ENCODE measurements around the gene USP35. TPM values are rescaled to one million over a fixed set of nuclear protein-coding genes. Genes with fewer than 3 reads are reported as not detected.

The USP35 gene
- total and polyA plus RNA-seq, 12 donors: 3.6 to 7.3 (median 5.2) TPM

DNA sequence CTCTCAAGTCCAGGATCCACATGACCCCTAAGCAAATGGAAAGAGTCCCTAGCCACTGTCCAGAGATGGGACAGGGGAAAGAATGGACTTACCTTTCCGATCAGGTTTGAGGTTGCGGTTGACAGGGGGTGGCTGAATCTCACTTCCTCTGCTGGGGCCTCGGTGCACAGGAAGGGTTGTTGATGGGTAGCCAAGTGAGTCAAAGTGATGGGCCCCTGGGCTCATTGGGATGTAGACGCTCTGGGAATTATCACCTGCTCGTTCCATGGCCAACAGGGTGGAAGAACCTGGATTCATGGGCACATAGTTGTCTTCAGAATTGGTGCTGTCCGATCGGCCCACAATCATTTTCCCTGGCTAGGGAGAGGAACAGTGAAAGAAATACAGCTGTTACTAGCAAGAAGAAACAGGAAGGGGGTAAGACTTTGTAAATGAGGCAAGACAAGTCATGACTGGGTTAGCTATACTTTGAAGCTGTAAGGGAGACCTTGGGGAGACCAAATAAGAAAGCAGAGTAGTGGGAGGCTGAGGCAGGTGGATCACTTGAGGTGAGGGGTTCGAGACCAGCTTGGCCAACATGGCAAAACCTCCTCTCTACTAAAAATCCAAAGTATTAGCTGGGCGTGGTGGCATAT lies 34.7 kb downstream of the USP35 start:
- intact Hi-C loops (cut with DNase I): loop anchor here in 1 of 10 donors (10.0 kb wide), 1 partner anchor 341 kb away; no protein-coding TSS in a partner anchor
- WGBS, 2 donors: 90% methylated on average over 9 of the region's 9 CpGs
- H3K4me3 ChIP-seq: no peak overlapping the region
- H3K27ac ChIP-seq: no peak overlapping the region
- H3K27me3 ChIP-seq: no peaks in the 10 kb centered on the region
- no peaks in the 10 kb centered on the region for H3K9me3 ChIP-seq
- TF ChIP-seq, protein P1, sequence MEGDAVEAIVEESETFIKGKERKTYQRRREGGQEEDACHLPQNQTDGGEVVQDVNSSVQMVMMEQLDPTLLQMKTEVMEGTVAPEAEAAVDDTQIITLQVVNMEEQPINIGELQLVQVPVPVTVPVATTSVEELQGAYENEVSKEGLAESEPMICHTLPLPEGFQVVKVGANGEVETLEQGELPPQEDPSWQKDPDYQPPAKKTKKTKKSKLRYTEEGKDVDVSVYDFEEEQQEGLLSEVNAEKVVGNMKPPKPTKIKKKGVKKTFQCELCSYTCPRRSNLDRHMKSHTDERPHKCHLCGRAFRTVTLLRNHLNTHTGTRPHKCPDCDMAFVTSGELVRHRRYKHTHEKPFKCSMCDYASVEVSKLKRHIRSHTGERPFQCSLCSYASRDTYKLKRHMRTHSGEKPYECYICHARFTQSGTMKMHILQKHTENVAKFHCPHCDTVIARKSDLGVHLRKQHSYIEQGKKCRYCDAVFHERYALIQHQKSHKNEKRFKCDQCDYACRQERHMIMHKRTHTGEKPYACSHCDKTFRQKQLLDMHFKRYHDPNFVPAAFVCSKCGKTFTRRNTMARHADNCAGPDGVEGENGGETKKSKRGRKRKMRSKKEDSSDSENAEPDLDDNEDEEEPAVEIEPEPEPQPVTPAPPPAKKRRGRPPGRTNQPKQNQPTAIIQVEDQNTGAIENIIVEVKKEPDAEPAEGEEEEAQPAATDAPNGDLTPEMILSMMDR (IDR thresholded peaks at IDR 0.05): no peak
- DNase-seq (no peak), ATAC-seq (no peak)
- H3K36me3 ChIP-seq: peaks cover 0 to 89% (median 60%) of the 10 kb centered on the region in 9 donors
- H3K4me1 ChIP-seq: peaks cover 0 to 5% (median 0%) of the 10 kb centered on the region in 9 donors

DNA sequence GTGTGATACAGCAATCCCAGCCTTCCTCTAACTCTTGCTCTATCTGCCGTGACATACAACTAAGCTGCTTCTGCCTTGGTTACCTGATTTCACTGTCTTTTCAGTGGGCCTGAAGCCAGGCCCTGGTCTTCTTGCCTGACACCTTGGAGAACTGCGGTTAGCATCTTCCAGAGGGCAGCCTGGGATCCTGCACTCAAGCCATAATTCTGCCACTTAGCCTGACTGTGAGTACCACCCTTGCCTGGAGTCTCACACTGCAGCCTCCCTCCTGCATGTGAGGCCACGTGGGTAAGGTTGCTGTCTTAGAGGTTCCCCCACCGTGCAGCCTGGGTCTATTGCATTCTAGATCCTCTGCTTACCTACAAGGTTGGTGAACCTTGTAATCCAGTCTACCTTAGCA lies 35.8 kb downstream of the USP35 start:
- no peak overlapping the region for H3K4me3 ChIP-seq

DNA sequence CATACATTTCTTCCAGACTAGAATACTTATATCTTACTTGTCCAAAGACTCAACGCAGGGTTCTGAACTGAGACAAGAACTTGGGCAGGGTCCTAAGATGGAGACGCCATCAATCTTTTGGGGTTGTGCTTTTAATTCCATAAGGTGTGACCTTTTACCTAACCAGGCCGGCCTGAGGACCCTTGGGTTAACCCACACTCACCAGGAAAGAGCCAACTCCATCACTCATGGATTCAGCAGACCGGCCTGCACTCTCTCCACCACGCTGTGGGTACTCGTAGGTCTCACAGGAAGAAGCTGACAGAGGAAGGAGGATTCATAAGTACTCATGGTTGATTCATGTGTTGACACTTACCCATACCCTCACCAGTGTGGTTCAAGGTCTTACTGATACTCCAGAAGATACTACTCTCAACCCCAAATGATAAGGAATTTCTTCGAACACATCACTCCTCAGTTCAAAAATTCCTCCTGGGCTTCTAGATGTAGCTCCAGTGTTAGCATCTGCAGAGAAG lies 36.2 kb downstream of the USP35 start:
- Histone ChIP-seq H3K4me1 (peaks cover 0 to 15% (median 6%) of the 10 kb centered on the region in 9 donors), H3K27ac (no peak overlapping the region), H3K9me3 (no peaks in the 10 kb centered on the region), H3K4me3 (no peak overlapping the region), H3K36me3 (peaks cover 0 to 73% (median 47%) of the 10 kb centered on the region in 9 donors), H3K27me3 (no peaks in the 10 kb centered on the region)
- no peak for ATAC-seq
- DNase-seq: no peak
- intact Hi-C loops (cut with DNase I): loop anchor here in 6 of 10 donors (2.0 to 10.0 kb wide), 6 partner anchors 192 to 342 kb away; partner anchors contain the start of gene GAB2 (in 1 of the 6)
- TF ChIP-seq, protein P1 (IDR thresholded peaks at IDR 0.05): no peak
- WGBS, 2 donors: 96 to 97% methylated on average over 7 of the region's 7 CpGs

More for the DNA sequence above, 35.8 kb downstream of the USP35 start:
- ATAC-seq: no peak
- DNase-seq: no peak
- Histone ChIP-seq H3K27ac (no peak overlapping the region), H3K27me3 (no peaks in the 10 kb centered on the region), H3K4me1 (peaks cover 0 to 10% (median 4%) of the 10 kb centered on the region in 9 donors), H3K9me3 (no peaks in the 10 kb centered on the region), H3K36me3 (peaks cover 0 to 78% (median 51%) of the 10 kb centered on the region in 9 donors)
- TF ChIP-seq, protein P1 (IDR thresholded peaks at IDR 0.05): no peak
- intact Hi-C loops (cut with DNase I): loop anchor here in 1 of 10 donors (2.0 to 10.0 kb wide), 2 partner anchors 198 to 340 kb away; no protein-coding TSS in a partner anchor
- WGBS, 2 donors: 92 to 94% methylated on average over 4 of the region's 4 CpGs

DNA sequence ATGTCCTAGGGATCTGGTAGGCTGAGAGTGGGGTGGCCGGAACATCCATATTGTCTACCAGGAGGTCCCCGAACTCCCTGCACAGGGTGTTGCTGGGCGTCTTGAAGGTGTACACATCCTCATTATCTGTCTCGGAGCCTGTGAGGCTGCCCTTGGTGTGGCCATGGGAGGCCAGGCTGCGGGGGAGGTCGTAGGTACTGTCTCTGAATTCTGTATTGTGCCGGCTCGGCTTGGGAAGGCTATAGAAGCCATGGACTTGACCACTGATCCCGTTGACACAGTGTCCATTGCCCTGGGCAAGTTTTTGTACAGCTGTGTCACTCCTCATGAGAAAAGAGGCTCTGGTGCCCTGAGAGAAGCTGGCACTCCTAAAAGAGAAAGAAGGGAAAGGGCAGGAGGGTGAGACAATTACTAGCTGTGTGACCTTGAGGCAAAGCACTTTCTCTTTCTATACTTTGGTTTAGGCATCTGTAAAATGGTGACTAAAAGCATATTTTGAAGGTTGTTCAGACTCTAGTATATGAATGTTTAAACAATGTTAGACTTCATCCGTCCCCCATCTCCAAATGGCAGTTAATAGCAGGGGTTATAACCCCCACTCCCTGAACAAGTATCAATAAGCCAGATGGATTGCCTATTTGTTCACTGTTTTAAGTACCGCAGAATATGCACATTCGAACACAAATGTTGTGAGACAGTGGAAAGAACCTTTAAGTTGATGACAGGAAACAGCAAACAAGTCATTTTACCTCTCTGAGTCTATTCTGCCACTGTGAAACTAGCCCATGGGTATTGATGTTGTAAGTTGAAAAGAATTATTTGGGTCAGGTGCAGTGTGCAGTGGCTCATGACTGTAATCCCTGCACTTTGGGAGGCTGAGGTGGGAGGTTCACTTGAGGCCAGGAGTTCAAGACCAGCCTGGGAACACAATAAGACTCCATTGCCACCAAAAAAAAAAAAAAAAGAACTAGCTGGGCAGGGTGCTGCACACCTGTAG lies 38.3 kb downstream of the USP35 start:
- Histone ChIP-seq H3K9me3 (no peaks in the 10 kb centered on the region), H3K4me1 (peaks cover 0 to 34% (median 22%) of the 10 kb centered on the region in 9 donors), H3K27me3 (no peaks in the 10 kb centered on the region), H3K4me3 (no peak overlapping the region), H3K27ac (no peak overlapping the region), H3K36me3 (peaks cover 0 to 53% (median 27%) of the 10 kb centered on the region in 9 donors)
- ATAC-seq (no peak), DNase-seq (no peak)
- 90 to 93% methylated on average over 12 of the region's 12 CpGs for WGBS, 2 donors
- intact Hi-C loops (cut with DNase I): loop anchor here in 7 of 10 donors (2.0 to 10.0 kb wide), 6 partner anchors 190 to 340 kb away; partner anchors contain the start of gene GAB2 (in 1 of the 7)
- TF ChIP-seq, protein P1 (IDR thresholded peaks at IDR 0.05): no peak

Measured in heart right ventricle (tissue), 16 donors.